Smooth muscle cell (in vitro differentiated cells): ENCODE measurements around the gene MLST8. TPM values are rescaled to one million over a fixed set of nuclear protein-coding genes. Genes with fewer than 3 reads are reported as not detected.
A peak's percentile ranks its signal among the peaks of the same experiment; 100 is the strongest.

Source experiments
- DNase-seq: peaks from one replicate; lab custom pipeline; 2025; ENCODE audit not compliant: unreplicated experiment; lab: John Stamatoyannopoulos, UW
- H2AFZ ChIP-seq: fragments of 200-600 bp; sonication (generic); 2 replicates; pipeline ENCODE4 v1.6.0; 2016; ENCODE audit warnings: antibody characterized with exemption, low read depth, mild to moderate bottlenecking
- H3F3A ChIP-seq: fragments of 200-600 bp; sonication (generic); 2 replicates; pipeline ENCODE4 v1.6.0; 2017; ENCODE audit warnings: antibody characterized with exemption, low read depth
- H3K27ac ChIP-seq: fragments of 200-600 bp; sonication (generic); 2 replicates; pipeline ENCODE4 v1.5.1; 2016; ENCODE audit warnings: low read depth, mild to moderate bottlenecking
- H3K27me3 ChIP-seq: fragments of 200-600 bp; sonication (generic); 2 replicates; pipeline ENCODE4 v1.6.1; 2016; ENCODE audit warnings: low read depth, mild to moderate bottlenecking
- H3K36me3 ChIP-seq: fragments of 200-600 bp; sonication (generic); 2 replicates; pipeline ENCODE4 v1.5.1; 2016; ENCODE audit warnings: low read depth
- H3K4me1 ChIP-seq: fragments of 200-600 bp; sonication (generic); 2 replicates; pipeline ENCODE4 v1.5.1; 2016; ENCODE audit warnings: low read depth
- H3K4me2 ChIP-seq: fragments of 200-600 bp; sonication (generic); 2 replicates; pipeline ENCODE4 v1.6.0; 2016; ENCODE audit warnings: mild to moderate bottlenecking
- H3K4me3 ChIP-seq: fragments of 200-600 bp; sonication (generic); 2 replicates; pipeline ENCODE4 v1.5.1; 2016; ENCODE audit warnings: mild to moderate bottlenecking
- H3K79me2 ChIP-seq: fragments of 200-600 bp; sonication (generic); 2 replicates; pipeline ENCODE4 v1.6.0; 2016; ENCODE audit warnings: low read depth, mild to moderate bottlenecking
- H3K9ac ChIP-seq: fragments of 200-600 bp; sonication (generic); 2 replicates; pipeline ENCODE4 v1.6.0; 2016; ENCODE audit warnings: low read depth
- H3K9me3 ChIP-seq: fragments of 200-600 bp; sonication (generic); replicated peaks from 2 replicates; pipeline ENCODE4 v1.5.1; 2016; ENCODE audit warnings: low read depth
- H4K20me1 ChIP-seq: fragments of 200-600 bp; sonication (generic); 2 replicates; pipeline ENCODE4 v1.6.0; 2016; ENCODE audit warnings: low read depth
- WGBS: methylation state at CpG from one replicate; pipeline ENCODE4 v1.1.7; 2016; ENCODE audit warnings: low lambda C conversion rate; 5-methylcytosine and 5-hydroxymethylcytosine counted together
- polyA plus RNA-seq: library from polyadenylated mRNA; unstranded; fragments of >200 nt; fragmentation: Nextera tagmentation; extraction: Ambion mirVana; gene quantifications from 2 replicates; pipeline ENCODE4 v1.2.1, GENCODE V29; 2016
- total RNA-seq: library from RNA; depleted of rRNA; stranded (reverse); fragments of >200 nt; gene quantifications from 2 replicates; pipeline ENCODE4 v1.2.3, GENCODE V29; 2014
- TF ChIP-seq, protein P1 (sequence below): fragments of 200-600 bp; sonication (generic); IDR thresholded peaks from 2 replicates; pipeline ENCODE4 v1.5.1; 2017; ENCODE audit warnings: borderline replicate concordance, mild to moderate bottlenecking, antibody characterized with exemption; ENCODE audit not compliant: insufficient read depth, poor library complexity, severe bottlenecking

The MLST8 gene
- total and polyA plus RNA-seq, 2 experiments from 2014 or later = 37.2 to 67.0 TPM

DNA sequence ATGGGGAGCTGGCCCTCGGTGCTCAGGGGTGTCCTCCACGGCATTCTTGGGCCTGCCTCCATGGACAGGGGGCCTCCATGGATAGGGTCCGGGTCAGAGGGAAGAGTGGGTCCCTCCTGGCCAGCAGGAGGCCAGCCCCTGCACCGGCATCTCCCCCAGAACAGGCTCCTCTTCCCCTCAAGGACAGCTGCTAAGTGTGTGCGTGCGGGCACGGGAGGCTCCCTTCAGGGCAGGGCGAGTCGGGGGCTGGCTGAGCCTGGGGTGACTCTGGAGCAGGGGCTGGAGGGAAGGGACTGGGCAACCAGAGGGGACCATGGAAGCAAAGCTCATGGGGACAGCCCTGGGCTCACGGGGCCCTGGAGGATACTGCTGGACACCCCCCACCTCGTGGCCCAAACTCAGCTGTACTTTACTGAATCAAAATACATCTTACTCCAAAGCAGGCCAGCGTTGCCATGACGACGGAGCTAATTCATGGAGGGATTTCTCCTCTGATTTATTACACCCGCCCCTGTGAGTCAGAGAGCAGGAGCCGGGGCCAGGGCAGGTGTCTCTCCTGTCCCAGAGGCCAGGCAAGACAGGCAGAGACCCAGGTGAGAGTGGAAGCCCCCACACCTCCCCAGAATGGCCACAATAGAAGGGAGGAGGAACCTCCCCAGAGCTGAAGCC is 11.0 kb upstream of the MLST8 start:
- no peaks in the 10 kb centered on the region for H3K4me1 ChIP-seq
- TF ChIP-seq, protein P1, sequence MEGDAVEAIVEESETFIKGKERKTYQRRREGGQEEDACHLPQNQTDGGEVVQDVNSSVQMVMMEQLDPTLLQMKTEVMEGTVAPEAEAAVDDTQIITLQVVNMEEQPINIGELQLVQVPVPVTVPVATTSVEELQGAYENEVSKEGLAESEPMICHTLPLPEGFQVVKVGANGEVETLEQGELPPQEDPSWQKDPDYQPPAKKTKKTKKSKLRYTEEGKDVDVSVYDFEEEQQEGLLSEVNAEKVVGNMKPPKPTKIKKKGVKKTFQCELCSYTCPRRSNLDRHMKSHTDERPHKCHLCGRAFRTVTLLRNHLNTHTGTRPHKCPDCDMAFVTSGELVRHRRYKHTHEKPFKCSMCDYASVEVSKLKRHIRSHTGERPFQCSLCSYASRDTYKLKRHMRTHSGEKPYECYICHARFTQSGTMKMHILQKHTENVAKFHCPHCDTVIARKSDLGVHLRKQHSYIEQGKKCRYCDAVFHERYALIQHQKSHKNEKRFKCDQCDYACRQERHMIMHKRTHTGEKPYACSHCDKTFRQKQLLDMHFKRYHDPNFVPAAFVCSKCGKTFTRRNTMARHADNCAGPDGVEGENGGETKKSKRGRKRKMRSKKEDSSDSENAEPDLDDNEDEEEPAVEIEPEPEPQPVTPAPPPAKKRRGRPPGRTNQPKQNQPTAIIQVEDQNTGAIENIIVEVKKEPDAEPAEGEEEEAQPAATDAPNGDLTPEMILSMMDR = no peak
- H2AFZ ChIP-seq = no peak overlapping the region
- no peak for DNase-seq
- no peak overlapping the region for H3K4me2 ChIP-seq
- 78% methylated on average over 16 of the region's 16 CpGs for WGBS
- no peak overlapping the region for H3K27ac ChIP-seq
- H3K27me3 ChIP-seq = peaks cover 43% of the 10 kb centered on the region
- no peak overlapping the region for H3K4me3 ChIP-seq
- H3F3A ChIP-seq = no peaks in the 10 kb centered on the region
- H3K79me2 ChIP-seq = no peaks in the 10 kb centered on the region
- H4K20me1 ChIP-seq = no peaks in the 10 kb centered on the region
- H3K9ac ChIP-seq = no peak overlapping the region
- H3K9me3 ChIP-seq = no peaks in the 10 kb centered on the region
- no peaks in the 10 kb centered on the region for H3K36me3 ChIP-seq

GRCh38 chr16:2194852-2195321 is 10.4 kb upstream of the MLST8 start:
- H3K27me3 ChIP-seq = peaks cover 43% of the 10 kb centered on the region
- TF ChIP-seq, protein P1 = peak; percentile 34
- peak overlapping the region; percentile 88 for H3K4me2 ChIP-seq
- no peaks in the 10 kb centered on the region for H3K79me2 ChIP-seq
- no peak for DNase-seq
- no peaks in the 10 kb centered on the region for H3F3A ChIP-seq
- peak overlapping the region; percentile 46 for H3K4me3 ChIP-seq
- no peak overlapping the region for H3K9ac ChIP-seq
- H2AFZ ChIP-seq = no peak overlapping the region
- no peak overlapping the region for H3K27ac ChIP-seq
- H4K20me1 ChIP-seq = no peaks in the 10 kb centered on the region
- WGBS = 22% methylated on average over 10 of the region's 10 CpGs
- H3K9me3 ChIP-seq = no peaks in the 10 kb centered on the region
- H3K36me3 ChIP-seq = no peaks in the 10 kb centered on the region
- H3K4me1 ChIP-seq = no peaks in the 10 kb centered on the region

- peak overlapping the region; percentile 46 for H3K4me3 ChIP-seq
- no peaks in the 10 kb centered on the region for H3K79me2 ChIP-seq
- H4K20me1 ChIP-seq = no peaks in the 10 kb centered on the region
- H3F3A ChIP-seq = no peaks in the 10 kb centered on the region
- no peak overlapping the region for H2AFZ ChIP-seq
- no peaks in the 10 kb centered on the region for H3K36me3 ChIP-seq
- H3K4me1 ChIP-seq = no peaks in the 10 kb centered on the region
- DNase-seq = no peak
- H3K27ac ChIP-seq = no peak overlapping the region
- WGBS = 7% methylated on average over 45 of the region's 49 CpGs
- H3K27me3 ChIP-seq = peaks cover 43% of the 10 kb centered on the region
- no peak overlapping the region for H3K9ac ChIP-seq
- no peaks in the 10 kb centered on the region for H3K9me3 ChIP-seq
- TF ChIP-seq, protein P1 = no peak
- peak overlapping the region; percentile 88 for H3K4me2 ChIP-seq
Observed at GRCh38 chr16:2195322-2196161, 9.7 kb upstream of the MLST8 start.
